Measurements from ENCODE around the gene PEX26.
"Not testable (repeated sequence)": the region's sequence is repeated elsewhere in the genome, so short reads cannot be mapped to it uniquely, and the experiment has no call there.

Gene PEX26

GRCh38 chr22:18056807-18057474 is 20.8 kb upstream of the PEX26 start:
- no peak for DNase-seq

- DNase-seq, result no peak
Observed at GRCh38 chr22:18057568-18058209, 20.1 kb upstream of the PEX26 start.

GRCh38 chr22:18058371-18059093 is 19.3 kb upstream of the PEX26 start:
- DNase-seq, result no peak

- no peak for DNase-seq
Observed at GRCh38 chr22:18059094-18059417, 18.7 kb upstream of the PEX26 start.

GRCh38 chr22:18059473-18059872 is 18.3 kb upstream of the PEX26 start:
- no peak for DNase-seq

- DNase-seq, result no peak
Observed at GRCh38 chr22:18059991-18060390, 17.8 kb upstream of the PEX26 start.

GRCh38 chr22:18060646-18061620 is 16.9 kb upstream of the PEX26 start:
- no peak for DNase-seq

- DNase-seq, result no peak
Observed at GRCh38 chr22:18062421-18062820, 15.4 kb upstream of the PEX26 start.

GRCh38 chr22:18063306-18063705 is 14.5 kb upstream of the PEX26 start:
- DNase-seq, result no peak

GRCh38 chr22:18063715-18064114 is 14.1 kb upstream of the PEX26 start:
- DNase-seq, result not testable (repeated sequence)

- DNase-seq, result no peak
Observed at GRCh38 chr22:18064636-18065035, 13.2 kb upstream of the PEX26 start.

- no peak for DNase-seq
Observed at GRCh38 chr22:18065256-18065655, 12.5 kb upstream of the PEX26 start.

GRCh38 chr22:18066181-18066859 is 11.5 kb upstream of the PEX26 start:
- DNase-seq, result no peak

- DNase-seq, result no peak
Observed at GRCh38 chr22:18067121-18067520, 10.7 kb upstream of the PEX26 start.

GRCh38 chr22:18067548-18068341 is 10.0 kb upstream of the PEX26 start:
- DNase-seq, result no peak

GRCh38 chr22:18068381-18068988 is 9.3 kb upstream of the PEX26 start:
- no peak for DNase-seq

- no peak for DNase-seq
Observed at GRCh38 chr22:18069041-18069440, 8.7 kb upstream of the PEX26 start.

GRCh38 chr22:18070041-18070440 is 7.7 kb upstream of the PEX26 start:
- DNase-seq, result no peak

- no peak for DNase-seq
Observed at GRCh38 chr22:18070556-18071306, 7.1 kb upstream of the PEX26 start.

- DNase-seq, result not testable (repeated sequence)
Observed at GRCh38 chr22:18071307-18071967, 6.4 kb upstream of the PEX26 start.

Data from activated CD8-positive, alpha-beta memory T cell treated with anti-CD3 and anti-CD28 coated beads, Interleukin-2, amount 50 U/mL, for 48 hours (primary cell).